ENCODE data around the gene CCDC200.
"Not testable (repeated sequence)": the region's sequence is repeated elsewhere in the genome, so short reads cannot be mapped to it uniquely, and the experiment has no call there.

Gene CCDC200

GRCh38 chr17:43200127-43200526 lies 28.3 kb downstream of the CCDC200 start:
- DNase-seq (ENCODE audit: low read depth in 1 of 2, low spot score in 1 of 2) = no peak
- no peak overlapping the region for H3K27ac ChIP-seq (replicated peaks)
- TF ChIP-seq POLR2AphosphoS5 (IDR thresholded peaks at IDR 0.05; ENCODE audit: low read depth) (no peak), CTCF (IDR thresholded peaks at IDR 0.05; ENCODE audit: insufficient read depth, low read length) (no peak), REST (IDR thresholded peaks at IDR 0.05; ENCODE audit: insufficient replicate concordance, low read depth) (no peak), GABPA (IDR thresholded peaks at IDR 0.05; ENCODE audit: low read depth) (no peak), SPI1 (IDR thresholded peaks at IDR 0.05; ENCODE audit: borderline replicate concordance, low read depth) (no peak)
- H3K27me3 ChIP-seq (ENCODE audit: insufficient read depth, poor library complexity, severe bottlenecking) = no peaks in the 10 kb centered on the region
- H3K4me3 ChIP-seq (replicated peaks; ENCODE audit: insufficient read depth, low read length) = no peak overlapping the region

- Histone ChIP-seq H3K27ac (replicated peaks) (no peak overlapping the region), H3K4me3 (replicated peaks; ENCODE audit: insufficient read depth, low read length) (no peak overlapping the region), H3K27me3 (ENCODE audit: insufficient read depth, poor library complexity, severe bottlenecking) (no peaks in the 10 kb centered on the region)
- no peak for TF ChIP-seq REST (IDR thresholded peaks at IDR 0.05; ENCODE audit: insufficient replicate concordance, low read depth)
- no peak for TF ChIP-seq GABPA (IDR thresholded peaks at IDR 0.05; ENCODE audit: low read depth)
- no peak for TF ChIP-seq SPI1 (IDR thresholded peaks at IDR 0.05; ENCODE audit: borderline replicate concordance, low read depth)
- no peak for TF ChIP-seq CTCF (IDR thresholded peaks at IDR 0.05; ENCODE audit: insufficient read depth, low read length)
- TF ChIP-seq POLR2AphosphoS5 (IDR thresholded peaks at IDR 0.05; ENCODE audit: low read depth) = no peak
- DNase-seq (ENCODE audit: low read depth in 1 of 2, low spot score in 1 of 2) = no peak
Observed at GRCh38 chr17:43199633-43200032, 28.8 kb downstream of the CCDC200 start.

DNA sequence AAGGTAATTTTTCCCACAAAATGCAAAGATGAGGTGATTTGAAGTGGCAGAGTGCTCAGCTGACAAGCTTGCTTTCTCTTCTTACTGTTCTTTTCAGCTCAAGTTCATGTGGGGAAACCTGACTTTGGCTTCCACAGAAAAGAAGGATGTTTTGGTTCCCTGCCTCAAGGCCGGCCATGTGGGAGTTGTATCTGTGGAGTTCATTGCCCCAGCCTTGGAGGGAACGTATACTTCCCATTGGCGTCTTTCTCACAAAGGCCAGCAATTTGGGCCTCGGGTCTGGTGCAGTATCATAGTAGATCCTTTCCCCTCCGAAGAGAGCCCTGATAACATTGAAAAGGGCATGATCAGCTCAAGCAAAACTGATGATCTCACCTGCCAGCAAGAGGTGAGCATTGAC lies 35.2 kb downstream of the CCDC200 start:
- no peaks in the 10 kb centered on the region for H3K27me3 ChIP-seq (ENCODE audit: insufficient read depth, poor library complexity, severe bottlenecking)
- no peak overlapping the region for H3K27ac ChIP-seq (replicated peaks)
- TF ChIP-seq CTCF (IDR thresholded peaks at IDR 0.05; ENCODE audit: insufficient read depth, low read length) (no peak), GABPA (IDR thresholded peaks at IDR 0.05; ENCODE audit: low read depth) (no peak), SPI1 (IDR thresholded peaks at IDR 0.05; ENCODE audit: borderline replicate concordance, low read depth) (no peak), REST (IDR thresholded peaks at IDR 0.05; ENCODE audit: insufficient replicate concordance, low read depth) (no peak), POLR2AphosphoS5 (IDR thresholded peaks at IDR 0.05; ENCODE audit: low read depth) (no peak)
- DNase-seq (ENCODE audit: low read depth in 1 of 2, low spot score in 1 of 2) = no peak
- H3K4me3 ChIP-seq (replicated peaks; ENCODE audit: insufficient read depth, low read length) = no peak overlapping the region

- H3K4me3 ChIP-seq (replicated peaks; ENCODE audit: insufficient read depth, low read length); H3K27ac ChIP-seq (replicated peaks); H3K27me3 ChIP-seq (ENCODE audit: insufficient read depth, poor library complexity, severe bottlenecking); DNase-seq (ENCODE audit: low read depth in 1 of 2, low spot score in 1 of 2): not testable (repeated sequence)
Observed at GRCh38 chr17:43186656-43187055, 41.8 kb downstream of the CCDC200 start.

Measured in HL-60 (cell line).